GM12878 (cell line): ENCODE data around the gene C12orf56. TPM values are rescaled to one million over a fixed set of nuclear protein-coding genes. Genes with fewer than 3 reads are reported as not detected.

Source experiments
- CBFB ChIP-seq: IDR thresholded peaks from 2 replicates; pipeline ENCODE4 v1.6.1; 2016; ENCODE audit warnings: antibody characterized with exemption, low read depth
- CHD2 ChIP-seq: IDR thresholded peaks from 2 replicates; pipeline ENCODE4 v1.6.1; 2011; ENCODE audit warnings: low read depth, low read length, improper control_type of control experiment, borderline replicate concordance
- HDAC2 ChIP-seq: fragments of 200-600 bp; sonication (generic); IDR thresholded peaks from 2 replicates; pipeline ENCODE4 v1.6.1; 2017
- KLF5 ChIP-seq: fragments of 450-650 bp; IDR thresholded peaks from 2 replicates; pipeline ENCODE4 v1.6.1; 2014; ENCODE audit warnings: mild to moderate bottlenecking; ENCODE audit not compliant: partially characterized antibody
- MEF2A ChIP-seq: IDR thresholded peaks from 2 replicates; pipeline ENCODE4 v1.6.1; 2011; ENCODE audit warnings: low read depth, mild to moderate bottlenecking, low read length, moderate library complexity; ENCODE audit not compliant: insufficient read depth
- POLR2A ChIP-seq: IDR thresholded peaks from 2 replicates; pipeline ENCODE4 v1.6.1; 2011; ENCODE audit warnings: low read depth, mild to moderate bottlenecking, low read length
- TBL1XR1 ChIP-seq: IDR thresholded peaks from 2 replicates; pipeline ENCODE4 v1.6.1; 2012; ENCODE audit warnings: low read depth, low read length, improper control_type of control experiment
- polyA plus RNA-seq, 11 experiments: library from polyadenylated mRNA; depleted of rRNA in 4 of 11; unstranded in 6 of 11; stranded (reverse) in 5 of 11; fragments of >200 nt; fragmentation: Nextera tagmentation in 4 of 11; fragmentation: Illumina TruSeq in 1 of 11; extraction: Ambion mirVana in 4 of 11; extraction: Trizol in 1 of 11; gene quantifications; 1 replicate in 1 of 11; 2 replicates in 10 of 11; pipeline versions ENCODE4 v1.2.1 to v1.2.3, GENCODE V29; 2011 to 2016; ENCODE audit warnings: inconsistent platforms in 2 of 11, missing spikeins in 2 of 11, low read depth in 1 of 11
- total RNA-seq, 4 experiments: library from RNA; depleted of rRNA in 3 of 4; stranded (reverse); fragments of >200 nt in 3 of 4; fragmentation: Illumina TruSeq in 1 of 4; extraction: Trizol in 1 of 4; gene quantifications; 2 replicates each; pipeline versions ENCODE4 v1.2.1 to v1.2.3, GENCODE V29; 2013 to 2021
- TF ChIP-seq, protein P1 (sequence below): IDR thresholded peaks from 2 replicates; pipeline ENCODE4 v1.6.1; 2011; ENCODE audit warnings: borderline replicate concordance, low read depth, mild to moderate bottlenecking, moderate library complexity, low read length; ENCODE audit not compliant: insufficient read depth, poor library complexity, severe bottlenecking
- TF ChIP-seq, protein P2 (sequence below): IDR thresholded peaks from 2 replicates; pipeline ENCODE4 v1.6.1; 2012; ENCODE audit warnings: improper control_type of control experiment, low read depth, low read length; ENCODE audit not compliant: insufficient replicate concordance

Gene C12orf56
- total and polyA plus RNA-seq, 10 of the 15 experiments (the other 5 are each of a cell fraction or from before 2014, with no cell fraction given): not detected

DNA sequence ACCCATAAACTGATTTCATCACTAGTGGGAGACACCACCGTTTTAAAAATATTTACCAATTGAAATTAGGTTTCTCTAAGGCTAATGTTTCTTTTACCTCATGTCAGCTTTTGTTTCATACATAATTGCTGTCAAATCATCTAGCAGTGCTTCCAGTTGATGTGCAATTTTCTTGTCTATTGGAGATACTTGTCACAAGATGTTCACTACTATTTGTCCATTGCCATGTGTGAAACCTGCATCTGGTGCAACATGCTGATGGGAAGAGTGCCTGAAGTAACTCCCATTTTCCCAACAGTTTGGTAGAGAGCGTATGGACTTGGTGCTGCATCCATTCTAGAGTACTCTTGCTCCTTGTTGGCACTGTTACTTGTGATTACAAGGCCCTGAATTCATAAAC lies 23.3 kb upstream of the C12orf56 start (continued):
- no peak for TF ChIP-seq MEF2A
- TF ChIP-seq HDAC2: no peak
- no peak for TF ChIP-seq KLF5
- TF ChIP-seq POLR2A: no peak
- TF ChIP-seq TBL1XR1: no peak
- no peak for TF ChIP-seq CHD2
- TF ChIP-seq CBFB: no peak
- TF ChIP-seq, protein P1, sequence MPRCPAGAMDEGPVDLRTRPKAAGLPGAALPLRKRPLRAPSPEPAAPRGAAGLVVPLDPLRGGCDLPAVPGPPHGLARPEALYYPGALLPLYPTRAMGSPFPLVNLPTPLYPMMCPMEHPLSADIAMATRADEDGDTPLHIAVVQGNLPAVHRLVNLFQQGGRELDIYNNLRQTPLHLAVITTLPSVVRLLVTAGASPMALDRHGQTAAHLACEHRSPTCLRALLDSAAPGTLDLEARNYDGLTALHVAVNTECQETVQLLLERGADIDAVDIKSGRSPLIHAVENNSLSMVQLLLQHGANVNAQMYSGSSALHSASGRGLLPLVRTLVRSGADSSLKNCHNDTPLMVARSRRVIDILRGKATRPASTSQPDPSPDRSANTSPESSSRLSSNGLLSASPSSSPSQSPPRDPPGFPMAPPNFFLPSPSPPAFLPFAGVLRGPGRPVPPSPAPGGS: no peak
- TF ChIP-seq, protein P2, sequence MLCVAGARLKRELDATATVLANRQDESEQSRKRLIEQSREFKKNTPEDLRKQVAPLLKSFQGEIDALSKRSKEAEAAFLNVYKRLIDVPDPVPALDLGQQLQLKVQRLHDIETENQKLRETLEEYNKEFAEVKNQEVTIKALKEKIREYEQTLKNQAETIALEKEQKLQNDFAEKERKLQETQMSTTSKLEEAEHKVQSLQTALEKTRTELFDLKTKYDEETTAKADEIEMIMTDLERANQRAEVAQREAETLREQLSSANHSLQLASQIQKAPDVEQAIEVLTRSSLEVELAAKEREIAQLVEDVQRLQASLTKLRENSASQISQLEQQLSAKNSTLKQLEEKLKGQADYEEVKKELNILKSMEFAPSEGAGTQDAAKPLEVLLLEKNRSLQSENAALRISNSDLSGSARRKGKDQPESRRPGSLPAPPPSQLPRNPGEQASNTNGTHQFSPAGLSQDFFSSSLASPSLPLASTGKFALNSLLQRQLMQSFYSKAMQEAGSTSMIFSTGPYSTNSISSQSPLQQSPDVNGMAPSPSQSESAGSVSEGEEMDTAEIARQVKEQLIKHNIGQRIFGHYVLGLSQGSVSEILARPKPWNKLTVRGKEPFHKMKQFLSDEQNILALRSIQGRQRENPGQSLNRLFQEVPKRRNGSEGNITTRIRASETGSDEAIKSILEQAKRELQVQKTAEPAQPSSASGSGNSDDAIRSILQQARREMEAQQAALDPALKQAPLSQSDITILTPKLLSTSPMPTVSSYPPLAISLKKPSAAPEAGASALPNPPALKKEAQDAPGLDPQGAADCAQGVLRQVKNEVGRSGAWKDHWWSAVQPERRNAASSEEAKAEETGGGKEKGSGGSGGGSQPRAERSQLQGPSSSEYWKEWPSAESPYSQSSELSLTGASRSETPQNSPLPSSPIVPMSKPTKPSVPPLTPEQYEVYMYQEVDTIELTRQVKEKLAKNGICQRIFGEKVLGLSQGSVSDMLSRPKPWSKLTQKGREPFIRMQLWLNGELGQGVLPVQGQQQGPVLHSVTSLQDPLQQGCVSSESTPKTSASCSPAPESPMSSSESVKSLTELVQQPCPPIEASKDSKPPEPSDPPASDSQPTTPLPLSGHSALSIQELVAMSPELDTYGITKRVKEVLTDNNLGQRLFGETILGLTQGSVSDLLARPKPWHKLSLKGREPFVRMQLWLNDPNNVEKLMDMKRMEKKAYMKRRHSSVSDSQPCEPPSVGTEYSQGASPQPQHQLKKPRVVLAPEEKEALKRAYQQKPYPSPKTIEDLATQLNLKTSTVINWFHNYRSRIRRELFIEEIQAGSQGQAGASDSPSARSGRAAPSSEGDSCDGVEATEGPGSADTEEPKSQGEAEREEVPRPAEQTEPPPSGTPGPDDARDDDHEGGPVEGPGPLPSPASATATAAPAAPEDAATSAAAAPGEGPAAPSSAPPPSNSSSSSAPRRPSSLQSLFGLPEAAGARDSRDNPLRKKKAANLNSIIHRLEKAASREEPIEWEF: no peak
